Measurements from ENCODE around the gene GOLT1B.

DNA sequence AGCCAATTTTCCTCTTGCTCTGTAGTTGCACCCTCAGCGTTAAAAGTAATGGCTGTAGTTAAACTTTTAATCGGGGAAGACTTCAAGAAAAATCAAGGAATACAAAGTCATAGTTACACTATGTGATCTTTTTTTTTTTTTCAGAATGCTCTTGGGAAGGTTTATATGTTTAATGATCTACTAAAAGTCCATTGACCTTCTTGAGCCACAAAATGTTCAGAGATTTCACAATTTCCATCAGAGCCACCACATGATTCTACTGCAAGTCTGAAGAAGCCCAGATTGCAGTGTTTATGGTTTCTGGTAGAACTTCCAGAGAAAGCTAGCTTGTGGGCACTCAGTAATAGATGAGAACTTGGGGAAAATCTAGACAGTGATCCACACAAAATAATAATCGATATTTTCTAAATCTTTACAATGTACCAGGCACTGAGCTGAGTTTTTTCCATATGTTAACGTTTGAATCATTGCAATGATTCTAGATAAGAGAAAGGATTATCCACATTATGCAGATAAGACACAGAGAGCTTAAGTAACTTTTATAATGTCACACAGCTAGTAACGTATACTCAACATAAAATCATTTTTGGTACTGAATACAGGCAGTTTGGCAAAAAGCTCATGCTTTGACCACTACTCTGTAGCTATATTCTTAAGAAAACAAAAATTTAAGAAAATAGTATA lies 64.8 kb downstream of the GOLT1B start:
- no peak for TF ChIP-seq ZBTB21 (CRISPR knock-in tag; IDR thresholded peaks at IDR 0.05)
- TF ChIP-seq MZF1 (CRISPR knock-in tag; IDR thresholded peaks at IDR 0.05; ENCODE audit: borderline replicate concordance), result no peak
- TF ChIP-seq SAFB2 (CRISPR knock-in tag; IDR thresholded peaks at IDR 0.05; ENCODE audit: borderline replicate concordance, low read depth), result no peak
- no peak for TF ChIP-seq POLR2AphosphoS5 (IDR thresholded peaks at IDR 0.05; ENCODE audit: low read depth, low read length)
- TF ChIP-seq ZNF101 (CRISPR knock-in tag; IDR thresholded peaks at IDR 0.05; ENCODE audit: borderline replicate concordance, low read depth), result no peak
- TF ChIP-seq AGO2 (optimal IDR thresholded peaks at IDR 0.05; ENCODE audit: low read depth, low read length), result no peak
- TF ChIP-seq ZNF777 (CRISPR knock-in tag; IDR thresholded peaks at IDR 0.05), result no peak
- no peak for TF ChIP-seq TP53 (CRISPR knock-in tag; conservative IDR thresholded peaks at IDR 0.05)
- TF ChIP-seq POLR2A (IDR thresholded peaks at IDR 0.05; ENCODE audit: insufficient read depth in 1 of 2, low read depth in 2 of 2, low read length in 2 of 2), result no peak
- no peak for TF ChIP-seq SATB2 (CRISPR knock-in tag; IDR thresholded peaks at IDR 0.05)
- TF ChIP-seq, protein P1, sequence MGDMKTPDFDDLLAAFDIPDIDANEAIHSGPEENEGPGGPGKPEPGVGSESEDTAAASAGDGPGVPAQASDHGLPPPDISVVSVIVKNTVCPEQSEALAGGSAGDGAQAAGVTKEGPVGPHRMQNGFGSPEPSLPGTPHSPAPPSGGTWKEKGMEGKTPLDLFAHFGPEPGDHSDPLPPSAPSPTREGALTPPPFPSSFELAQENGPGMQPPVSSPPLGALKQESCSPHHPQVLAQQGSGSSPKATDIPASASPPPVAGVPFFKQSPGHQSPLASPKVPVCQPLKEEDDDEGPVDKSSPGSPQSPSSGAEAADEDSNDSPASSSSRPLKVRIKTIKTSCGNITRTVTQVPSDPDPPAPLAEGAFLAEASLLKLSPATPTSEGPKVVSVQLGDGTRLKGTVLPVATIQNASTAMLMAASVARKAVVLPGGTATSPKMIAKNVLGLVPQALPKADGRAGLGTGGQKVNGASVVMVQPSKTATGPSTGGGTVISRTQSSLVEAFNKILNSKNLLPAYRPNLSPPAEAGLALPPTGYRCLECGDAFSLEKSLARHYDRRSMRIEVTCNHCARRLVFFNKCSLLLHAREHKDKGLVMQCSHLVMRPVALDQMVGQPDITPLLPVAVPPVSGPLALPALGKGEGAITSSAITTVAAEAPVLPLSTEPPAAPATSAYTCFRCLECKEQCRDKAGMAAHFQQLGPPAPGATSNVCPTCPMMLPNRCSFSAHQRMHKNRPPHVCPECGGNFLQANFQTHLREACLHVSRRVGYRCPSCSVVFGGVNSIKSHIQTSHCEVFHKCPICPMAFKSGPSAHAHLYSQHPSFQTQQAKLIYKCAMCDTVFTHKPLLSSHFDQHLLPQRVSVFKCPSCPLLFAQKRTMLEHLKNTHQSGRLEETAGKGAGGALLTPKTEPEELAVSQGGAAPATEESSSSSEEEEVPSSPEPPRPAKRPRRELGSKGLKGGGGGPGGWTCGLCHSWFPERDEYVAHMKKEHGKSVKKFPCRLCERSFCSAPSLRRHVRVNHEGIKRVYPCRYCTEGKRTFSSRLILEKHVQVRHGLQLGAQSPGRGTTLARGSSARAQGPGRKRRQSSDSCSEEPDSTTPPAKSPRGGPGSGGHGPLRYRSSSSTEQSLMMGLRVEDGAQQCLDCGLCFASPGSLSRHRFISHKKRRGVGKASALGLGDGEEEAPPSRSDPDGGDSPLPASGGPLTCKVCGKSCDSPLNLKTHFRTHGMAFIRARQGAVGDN (CRISPR knock-in tag; IDR thresholded peaks at IDR 0.05), result no peak
- TF ChIP-seq ELF4 (CRISPR knock-in tag; IDR thresholded peaks at IDR 0.05; ENCODE audit: borderline replicate concordance), result no peak
- TF ChIP-seq TSC22D2 (CRISPR knock-in tag; IDR thresholded peaks at IDR 0.05; ENCODE audit: borderline replicate concordance), result no peak

Data from HepG2 (cell line).